Pancreas (tissue), 10 donors: Measurements from ENCODE around the gene MCU. TPM values are rescaled to one million over a fixed set of nuclear protein-coding genes. Genes with fewer than 3 reads are reported as not detected.

Experiments used
- ATAC-seq, 4 donors: fragments of 200-7000 bp; cut with Tn5 transposase; one replicate each; pipeline versions ENCODE4 v1.8.0 to v1.9.1; 2020; ENCODE audit warnings: mild to moderate bottlenecking in 4 of 4, moderate library complexity in 4 of 4
- DNase-seq, 6 donors: peaks; one replicate each; pipeline ENCODE4 v3.0.0-alpha.2; 2020
- FAIRE-seq: peaks from 2 replicates; lab custom pipeline; 2012; peaks lifted over from hg19 to GRCh38; lab: Jason Lieb, UNC
- H3K27ac ChIP-seq, 4 donors: fragments of 200-600 bp; sonication (generic); 1 replicate in 3 of 4; 2 replicates in 1 of 4; pipeline versions ENCODE4 v1.5.0 to v1.8.0; 2020
- H3K27me3 ChIP-seq, 4 donors: fragments of 200-600 bp; one replicate each; pipeline ENCODE4 v1.8.0; 2021
- H3K36me3 ChIP-seq, 3 donors: fragments of 200-600 bp; sonication (generic) in 1 of 3; one replicate each; pipeline versions ENCODE4 v1.5.0 to v1.8.0; 2020 to 2021
- H3K4me1 ChIP-seq, 3 donors: fragments of 200-600 bp; one replicate each; pipeline ENCODE4 v1.8.0; 2021
- H3K4me3 ChIP-seq, 4 donors: fragments of 200-600 bp; sonication (generic) in 2 of 4; one replicate each; pipeline versions ENCODE4 v1.5.0 to v1.8.0; 2020 to 2021
- H3K9me3 ChIP-seq, 4 donors: fragments of 200-600 bp; one replicate each; pipeline ENCODE4 v1.8.0; 2021
- WGBS, 2 donors: extraction: QIAGEN DNeasy Blood & Tissue Kit; methylation state at CpG; one replicate each; pipeline ENCODE4 v1.1.7; 2013; 5-methylcytosine and 5-hydroxymethylcytosine counted together
- intact Hi-C, 3 donors: fragments of 100-400 bp; cut with DNase I; formaldehyde crosslinking; loops; one replicate each; pipeline versions ENCODE4 v1.11.1 to v1.14.2; 2022
- polyA plus RNA-seq, 2 donors: library from polyadenylated mRNA; stranded (reverse); fragments of 200-250 nt; gene quantifications; one replicate each; pipeline ENCODE4 v1.2.3, GENCODE V29; 2013
- total RNA-seq, 6 donors: library from RNA; stranded (reverse); fragmentation: NEBNext Ultra II Directional in 4 of 6; extraction: Animal tissue kit (Norgen Biotek cat#: 25700) in 4 of 6; gene quantifications; one replicate each; pipeline versions ENCODE4 v1.2.1 to v1.2.4, GENCODE V29; 2021 to 2023
- TF ChIP-seq, protein P1 (sequence below), 4 donors: fragments of 200-600 bp; sonication (generic) in 3 of 4; IDR thresholded peaks; one replicate each; pipeline versions ENCODE4 v1.5.0 to v1.8.0; 2021; ENCODE audit warnings: antibody characterized with exemption in 4 of 4
- donor health status: healthy with polysubstance abuse.
- donor health status: DM: no; HTN: no; CAD: no; lungs with moderate emphysema.
- donor health status: DM: no; HTN: no; CAD: no.
- donor health status: control.
- donor health status: control.
- donor health status: Bipolar disorder and iron deficiency.
- donor health status: DM: yes; HTN: yes; CAD: no.
- donor health status: DM: no; HTN: no; CAD: no.
- donor health status: DM: no; HTN: no; CAD: no.
- donor health status: DM: yes; HTN: yes; CAD: no.

Gene MCU
- total and polyA plus RNA-seq, 8 donors = 6.3 to 15.5 (median 9.2) TPM

DNA sequence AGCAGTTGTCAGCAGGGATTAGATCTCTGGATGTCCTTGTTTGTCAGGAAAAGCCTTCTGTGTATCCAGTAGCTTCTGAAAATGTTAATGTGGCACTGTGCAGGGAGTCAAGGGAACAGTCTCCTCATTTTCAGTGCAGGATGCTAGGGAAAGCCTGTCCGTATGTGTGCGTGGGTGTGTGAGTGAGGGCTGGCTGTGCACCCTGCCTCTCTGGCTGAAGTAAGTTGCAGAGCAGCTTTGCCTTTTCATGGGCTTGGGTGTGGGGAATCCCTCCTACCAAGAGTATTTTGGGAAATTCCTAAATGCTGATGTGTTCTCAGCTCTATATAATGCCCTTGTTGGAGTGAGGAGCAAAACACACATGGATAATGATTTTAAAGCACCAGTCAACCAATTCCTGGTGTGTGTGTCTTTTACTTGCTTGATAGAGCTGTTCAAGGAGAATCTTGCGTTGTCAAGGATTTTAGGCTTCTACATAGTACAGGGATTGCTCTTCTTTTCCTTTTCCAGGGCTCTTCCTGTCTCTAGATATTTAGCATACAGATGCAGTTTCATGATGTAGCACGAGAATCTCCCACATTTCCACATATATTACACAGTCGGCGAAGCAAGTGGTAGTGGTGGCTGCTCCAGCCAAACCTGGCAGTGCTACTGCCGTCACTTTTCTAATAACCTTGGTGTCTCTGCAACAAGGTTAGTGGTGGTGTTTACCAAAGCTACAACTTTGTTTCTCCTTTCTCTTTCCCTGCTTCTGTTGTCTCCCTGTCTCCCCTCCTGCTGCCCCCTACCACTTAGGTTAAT is 92.8 kb downstream of the MCU start:
- no peak overlapping the region for H3K4me3 ChIP-seq
- H3K9me3 ChIP-seq = no peaks in the 10 kb centered on the region
- no peak overlapping the region for H3K27ac ChIP-seq
- peaks cover 0 to 8% (median 0%) of the 10 kb centered on the region in 3 donors for H3K4me1 ChIP-seq
- no peaks in the 10 kb centered on the region for H3K27me3 ChIP-seq
- intact Hi-C loops = no loop called here
- DNase-seq (peak in 2 of 6 donors; percentile 4 to 52), FAIRE-seq (no peak), ATAC-seq (peak in 3 of 4 donors; percentile 72 to 91 (median 74))
- TF ChIP-seq, protein P1, sequence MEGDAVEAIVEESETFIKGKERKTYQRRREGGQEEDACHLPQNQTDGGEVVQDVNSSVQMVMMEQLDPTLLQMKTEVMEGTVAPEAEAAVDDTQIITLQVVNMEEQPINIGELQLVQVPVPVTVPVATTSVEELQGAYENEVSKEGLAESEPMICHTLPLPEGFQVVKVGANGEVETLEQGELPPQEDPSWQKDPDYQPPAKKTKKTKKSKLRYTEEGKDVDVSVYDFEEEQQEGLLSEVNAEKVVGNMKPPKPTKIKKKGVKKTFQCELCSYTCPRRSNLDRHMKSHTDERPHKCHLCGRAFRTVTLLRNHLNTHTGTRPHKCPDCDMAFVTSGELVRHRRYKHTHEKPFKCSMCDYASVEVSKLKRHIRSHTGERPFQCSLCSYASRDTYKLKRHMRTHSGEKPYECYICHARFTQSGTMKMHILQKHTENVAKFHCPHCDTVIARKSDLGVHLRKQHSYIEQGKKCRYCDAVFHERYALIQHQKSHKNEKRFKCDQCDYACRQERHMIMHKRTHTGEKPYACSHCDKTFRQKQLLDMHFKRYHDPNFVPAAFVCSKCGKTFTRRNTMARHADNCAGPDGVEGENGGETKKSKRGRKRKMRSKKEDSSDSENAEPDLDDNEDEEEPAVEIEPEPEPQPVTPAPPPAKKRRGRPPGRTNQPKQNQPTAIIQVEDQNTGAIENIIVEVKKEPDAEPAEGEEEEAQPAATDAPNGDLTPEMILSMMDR (IDR thresholded peaks at IDR 0.05) = no peak
- H3K36me3 ChIP-seq = no peaks in the 10 kb centered on the region
- WGBS, 2 donors = 68 to 73% methylated on average over 7 of the region's 7 CpGs

DNA sequence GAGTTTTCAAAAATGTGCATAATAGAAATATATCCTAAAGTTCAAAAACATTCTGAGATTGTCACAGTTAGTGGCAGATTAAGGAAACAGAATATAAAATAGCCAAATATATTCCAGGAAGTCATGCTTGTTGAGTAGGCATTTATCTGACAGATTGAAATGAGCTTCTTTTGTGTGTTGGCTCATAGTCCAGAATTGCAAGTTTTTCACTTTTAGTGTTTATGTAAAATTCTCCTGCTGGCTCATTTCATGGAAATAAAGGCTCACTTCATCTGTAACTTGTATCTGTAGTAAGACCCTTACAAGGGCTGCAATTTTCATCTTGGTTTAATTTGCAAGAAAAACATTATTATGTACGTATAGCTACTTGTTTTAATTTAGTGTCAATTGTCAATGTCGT is 93.5 kb downstream of the MCU start:
- Histone ChIP-seq H3K9me3 (no peaks in the 10 kb centered on the region), H3K4me1 (peaks cover 0 to 8% (median 0%) of the 10 kb centered on the region in 3 donors), H3K36me3 (no peaks in the 10 kb centered on the region), H3K4me3 (no peak overlapping the region), H3K27ac (no peak overlapping the region), H3K27me3 (no peaks in the 10 kb centered on the region)
- 90 to 92% methylated on average over 2 of the region's 2 CpGs for WGBS, 2 donors
- intact Hi-C loops = no loop called here
- TF ChIP-seq, protein P1 (IDR thresholded peaks at IDR 0.05) = no peak
- no peak for ATAC-seq
- no peak for DNase-seq
- no peak for FAIRE-seq

GRCh38 chr10:72790216-72790990 is 98.5 kb downstream of the MCU start:
- DNase-seq = no peak
- Histone ChIP-seq H3K27me3 (no peaks in the 10 kb centered on the region), H3K27ac (no peak overlapping the region), H3K36me3 (no peaks in the 10 kb centered on the region), H3K9me3 (no peaks in the 10 kb centered on the region), H3K4me1 (peaks cover 0 to under 1% (median 0%) of the 10 kb centered on the region in 3 donors), H3K4me3 (no peak overlapping the region)
- no peak for ATAC-seq
- intact Hi-C loops = no loop called here
- FAIRE-seq = no peak
- TF ChIP-seq, protein P1 (IDR thresholded peaks at IDR 0.05) = no peak
- WGBS, 2 donors = 73 to 75% methylated on average over 3 of the region's 3 CpGs

- H3K4me1 ChIP-seq = no peaks in the 10 kb centered on the region
- FAIRE-seq (no peak), DNase-seq (no peak), ATAC-seq (no peak)
- H3K9me3 ChIP-seq = no peaks in the 10 kb centered on the region
- H3K27me3 ChIP-seq = no peaks in the 10 kb centered on the region
- H3K27ac ChIP-seq = no peak overlapping the region
- intact Hi-C loops = no loop called here
- TF ChIP-seq, protein P1 (IDR thresholded peaks at IDR 0.05) = no peak
- 85 to 88% methylated on average over 3 of the region's 3 CpGs for WGBS, 2 donors
- no peaks in the 10 kb centered on the region for H3K36me3 ChIP-seq
- H3K4me3 ChIP-seq = no peak overlapping the region
These were observed 100.3 kb downstream of the MCU start for GRCh38 chr10:72792288-72792687.
